ENCODE data around the gene PLEKHG4.

PLEKHG4 gene

DNA sequence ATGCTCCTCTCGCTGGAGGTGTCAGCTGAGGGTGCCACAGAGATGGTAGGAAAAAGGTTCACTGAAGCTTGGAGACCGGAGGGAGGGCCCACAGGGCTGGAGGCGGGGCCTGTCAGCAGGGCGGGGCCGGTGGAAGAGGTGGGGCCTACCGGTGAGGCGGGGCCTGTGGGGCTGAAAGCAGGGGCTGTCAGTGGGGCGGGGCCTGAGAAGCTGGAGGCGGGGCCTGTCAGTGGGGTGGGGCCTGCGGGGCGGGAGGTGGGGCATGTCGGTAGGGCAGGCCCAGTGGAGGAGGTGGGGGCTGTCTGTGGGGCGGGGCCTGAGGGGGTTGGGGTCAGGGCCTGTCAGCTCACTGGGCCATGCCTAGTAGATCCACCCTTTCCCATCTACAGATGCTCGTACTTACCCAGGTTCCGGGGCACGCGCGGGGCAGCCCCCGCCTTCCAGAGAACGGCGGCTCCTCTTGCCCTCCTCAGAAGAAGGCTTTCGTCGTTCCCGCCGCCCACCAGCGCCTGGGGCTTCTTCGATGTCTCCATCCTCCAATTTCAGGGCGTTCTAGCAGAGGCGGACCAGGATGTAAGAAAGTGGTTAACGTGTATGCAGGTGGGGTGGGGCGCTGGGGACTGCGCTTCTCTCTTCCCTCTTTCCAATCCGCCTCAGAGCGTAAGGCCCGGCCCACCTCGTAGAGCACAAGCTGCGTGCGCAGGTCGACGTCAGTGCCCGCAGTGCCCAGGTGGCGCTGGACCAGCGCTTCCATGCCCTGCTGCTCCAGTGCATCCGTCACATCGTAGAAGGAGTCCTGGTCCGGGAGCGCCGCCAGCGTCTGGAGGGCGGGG lies 42.6 kb upstream of the PLEKHG4 start:
- no peak overlapping the region for H3K4me3 ChIP-seq (replicated peaks; ENCODE audit: low read depth, low read length)
- peak; percentile 46 for DNase-seq (ENCODE audit: low read depth)
- TF ChIP-seq, protein P1, sequence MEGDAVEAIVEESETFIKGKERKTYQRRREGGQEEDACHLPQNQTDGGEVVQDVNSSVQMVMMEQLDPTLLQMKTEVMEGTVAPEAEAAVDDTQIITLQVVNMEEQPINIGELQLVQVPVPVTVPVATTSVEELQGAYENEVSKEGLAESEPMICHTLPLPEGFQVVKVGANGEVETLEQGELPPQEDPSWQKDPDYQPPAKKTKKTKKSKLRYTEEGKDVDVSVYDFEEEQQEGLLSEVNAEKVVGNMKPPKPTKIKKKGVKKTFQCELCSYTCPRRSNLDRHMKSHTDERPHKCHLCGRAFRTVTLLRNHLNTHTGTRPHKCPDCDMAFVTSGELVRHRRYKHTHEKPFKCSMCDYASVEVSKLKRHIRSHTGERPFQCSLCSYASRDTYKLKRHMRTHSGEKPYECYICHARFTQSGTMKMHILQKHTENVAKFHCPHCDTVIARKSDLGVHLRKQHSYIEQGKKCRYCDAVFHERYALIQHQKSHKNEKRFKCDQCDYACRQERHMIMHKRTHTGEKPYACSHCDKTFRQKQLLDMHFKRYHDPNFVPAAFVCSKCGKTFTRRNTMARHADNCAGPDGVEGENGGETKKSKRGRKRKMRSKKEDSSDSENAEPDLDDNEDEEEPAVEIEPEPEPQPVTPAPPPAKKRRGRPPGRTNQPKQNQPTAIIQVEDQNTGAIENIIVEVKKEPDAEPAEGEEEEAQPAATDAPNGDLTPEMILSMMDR (IDR thresholded peaks at IDR 0.05; ENCODE audit: low read length, missing control alignments), result no peak

DNA sequence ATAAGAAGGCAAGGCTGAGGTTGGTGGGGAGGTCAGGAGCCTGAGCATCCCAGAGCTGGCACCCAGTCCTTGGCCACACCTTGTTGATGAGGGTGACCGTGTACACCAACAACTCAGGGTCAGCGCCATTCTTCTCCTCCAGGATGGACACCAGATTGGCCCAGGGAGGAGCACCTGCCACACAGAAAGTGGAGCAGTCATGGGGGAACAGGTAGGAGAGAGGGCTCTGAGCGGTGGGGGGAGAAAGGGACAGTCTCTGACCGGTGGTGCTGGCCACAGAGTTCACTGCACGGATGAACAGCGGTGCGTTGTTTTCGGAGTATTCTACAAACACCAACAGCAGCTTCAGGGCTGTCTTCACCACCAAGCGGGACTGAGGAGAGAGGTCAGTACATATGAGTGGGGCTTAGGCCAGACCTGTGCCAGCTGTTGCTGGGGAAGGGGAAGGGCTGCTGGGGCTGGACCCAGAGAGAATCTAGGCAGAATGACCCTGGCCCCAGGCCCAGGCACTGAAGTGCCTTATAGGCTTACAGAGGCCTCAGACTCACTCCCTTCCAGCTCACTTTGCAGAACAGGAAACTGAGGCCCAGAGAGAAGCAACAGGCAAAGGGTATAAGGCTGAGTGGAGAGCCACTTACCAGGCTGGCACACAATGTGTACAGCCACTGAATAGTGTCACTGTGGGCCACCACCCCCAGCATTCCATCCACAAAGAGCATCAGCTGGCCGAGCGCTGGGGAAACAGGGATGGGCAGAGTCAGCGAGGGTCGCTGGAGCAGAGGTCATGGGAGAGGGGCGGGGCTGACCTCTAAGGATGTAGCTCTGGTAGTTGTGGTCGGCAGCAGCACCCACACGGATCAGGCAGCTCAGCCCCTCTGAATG lies 41.7 kb upstream of the PLEKHG4 start:
- DNase-seq (ENCODE audit: low read depth), result no peak
- TF ChIP-seq, protein P1 (IDR thresholded peaks at IDR 0.05; ENCODE audit: low read length, missing control alignments), result no peak
- no peak overlapping the region for H3K4me3 ChIP-seq (replicated peaks; ENCODE audit: low read depth, low read length)

DNA sequence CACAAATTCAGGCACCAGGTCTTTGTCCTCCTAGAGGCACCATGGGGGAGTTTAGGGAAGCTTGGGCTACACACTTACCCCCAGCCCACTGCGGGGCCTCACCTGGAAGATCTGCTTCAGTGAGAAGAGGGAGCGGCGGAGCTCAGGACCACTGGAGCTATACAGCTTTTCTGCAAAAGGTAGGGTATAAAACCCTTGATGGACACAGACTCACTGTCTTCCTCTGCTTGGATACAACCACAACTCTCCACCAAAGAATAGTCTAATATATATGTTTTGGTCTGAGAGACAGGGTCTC lies 41.1 kb upstream of the PLEKHG4 start:
- no peak overlapping the region for H3K4me3 ChIP-seq (replicated peaks; ENCODE audit: low read depth, low read length)
- TF ChIP-seq, protein P1 (IDR thresholded peaks at IDR 0.05; ENCODE audit: low read length, missing control alignments), result no peak
- no peak for DNase-seq (ENCODE audit: low read depth)

DNA sequence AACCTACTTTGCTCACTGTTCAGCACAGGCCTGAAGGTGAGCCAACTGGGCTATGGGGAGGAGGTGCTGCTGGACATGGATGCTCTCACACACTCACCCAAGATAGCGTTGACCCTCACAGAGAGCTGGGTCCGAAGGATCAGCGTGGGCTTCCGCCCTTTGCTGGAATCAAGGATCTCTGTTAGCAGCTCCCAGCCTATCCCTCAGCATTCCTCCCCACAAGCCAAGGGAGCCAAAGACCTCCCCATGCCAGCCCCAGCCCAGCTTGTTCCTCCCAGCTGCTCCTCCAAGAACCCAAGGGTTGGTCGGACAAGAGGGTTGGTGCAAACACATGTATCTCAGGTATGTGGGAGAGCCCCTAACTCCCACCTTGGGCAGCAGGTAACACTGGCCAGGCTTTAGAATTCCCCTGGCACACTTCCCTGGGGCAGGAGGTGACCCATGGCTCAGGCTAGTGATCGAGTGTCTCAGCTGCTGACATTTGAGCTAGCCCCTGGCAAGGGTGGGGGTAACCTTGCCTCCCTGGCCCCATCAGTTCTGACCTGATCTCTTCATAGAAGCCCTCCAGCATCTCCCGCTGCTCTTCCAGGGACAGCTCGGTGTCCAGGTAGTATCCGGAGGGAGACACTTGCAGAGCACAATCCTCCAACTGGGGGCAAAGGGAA lies 40.4 kb upstream of the PLEKHG4 start:
- DNase-seq (ENCODE audit: low read depth), result no peak
- no peak overlapping the region for H3K4me3 ChIP-seq (replicated peaks; ENCODE audit: low read depth, low read length)
- TF ChIP-seq, protein P1 (IDR thresholded peaks at IDR 0.05; ENCODE audit: low read length, missing control alignments), result no peak

DNA sequence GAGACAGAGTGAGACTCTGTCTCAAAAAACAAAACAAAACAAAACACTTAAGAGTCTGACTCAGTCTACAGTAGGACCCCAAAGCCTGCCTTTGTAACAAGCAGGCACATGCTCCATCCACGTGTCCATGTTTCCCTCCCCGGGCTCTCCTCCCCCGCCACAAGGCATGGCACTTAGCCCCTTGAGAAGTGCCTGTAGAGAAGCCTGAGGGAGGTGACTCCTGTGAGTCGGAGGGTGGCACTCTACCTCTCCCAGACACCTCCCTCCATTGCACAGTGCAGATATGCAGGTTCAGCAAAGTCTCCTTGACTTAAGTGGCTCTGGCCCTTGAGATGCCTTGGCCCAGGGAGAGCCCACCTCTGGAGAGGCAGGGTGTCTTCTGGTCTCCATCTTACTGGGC lies 38.8 kb upstream of the PLEKHG4 start:
- no peak for DNase-seq (ENCODE audit: low read depth)
- TF ChIP-seq, protein P1 (IDR thresholded peaks at IDR 0.05; ENCODE audit: low read length, missing control alignments), result no peak
- no peak overlapping the region for H3K4me3 ChIP-seq (replicated peaks; ENCODE audit: low read depth, low read length)

DNA sequence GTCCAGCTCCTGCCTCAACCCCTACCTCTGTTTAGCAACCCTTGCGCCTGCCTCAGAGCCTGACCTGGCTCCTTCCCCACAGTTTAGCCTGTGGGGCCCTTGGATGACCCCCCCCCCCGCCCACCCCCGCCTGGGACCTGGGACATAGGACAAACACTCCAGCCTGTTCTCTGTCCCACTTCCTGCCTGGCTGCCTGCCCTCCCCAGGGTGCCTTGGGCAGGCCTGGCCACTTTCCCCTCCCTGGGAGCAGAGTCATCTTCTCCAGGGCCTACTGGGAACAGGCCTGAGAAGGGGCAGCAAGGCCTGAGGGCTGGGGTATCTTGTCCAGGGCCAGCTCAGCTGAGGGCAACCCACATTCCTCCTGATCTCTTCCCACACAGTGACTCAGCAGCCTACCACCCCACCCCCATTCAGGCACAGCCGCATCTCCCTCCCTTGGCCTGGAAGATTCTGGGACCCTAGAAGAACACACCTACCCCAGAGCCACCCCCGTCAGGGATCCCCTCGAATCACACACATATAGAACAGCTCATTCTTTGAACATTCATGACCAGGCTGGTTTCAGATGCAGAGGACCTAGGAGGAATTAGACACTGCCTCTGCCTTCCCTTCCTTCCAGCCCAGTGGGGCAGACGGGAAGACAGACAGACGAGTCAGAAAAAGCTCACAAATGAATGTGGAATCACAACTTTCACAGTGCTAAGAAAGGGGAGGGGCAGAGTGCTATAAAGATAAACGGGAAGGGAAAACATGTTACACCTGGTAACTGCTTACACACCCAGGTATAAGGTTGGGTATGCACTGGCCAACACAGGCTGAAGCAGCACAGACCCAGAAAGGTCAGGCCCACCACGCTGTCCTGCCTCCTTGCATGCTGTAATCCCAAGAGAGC lies 38.1 kb upstream of the PLEKHG4 start:
- H3K4me3 ChIP-seq (replicated peaks; ENCODE audit: low read depth, low read length), result no peak overlapping the region
- TF ChIP-seq, protein P1 (IDR thresholded peaks at IDR 0.05; ENCODE audit: low read length, missing control alignments), result no peak
- peak; percentile 74 for DNase-seq (ENCODE audit: low read depth)

Data from fibroblast of pulmonary artery (primary cell).